ES-I3 (cell line): ENCODE measurements around the gene CTTNBP2.

ENCODE experiments used
- H3K36me3 ChIP-seq: 2 replicates; pipeline ENCODE4 v1.6.1; 2013; ENCODE audit warnings: mild to moderate bottlenecking, low read length, control low read depth, moderate library complexity; ENCODE audit not compliant: insufficient read depth
- H3K4me1 ChIP-seq: 2 replicates; pipeline ENCODE4 v1.6.1; 2013; ENCODE audit warnings: mild to moderate bottlenecking, control low read depth, low read length; ENCODE audit not compliant: insufficient read depth
- H3K9ac ChIP-seq: 2 replicates; pipeline ENCODE4 v1.6.1; 2013; ENCODE audit warnings: low read depth, mild to moderate bottlenecking, low read length, moderate library complexity
- H3K9me3 ChIP-seq: 2 replicates; pipeline ENCODE4 v1.6.1; 2013; ENCODE audit warnings: mild to moderate bottlenecking, low read length, moderate library complexity; ENCODE audit not compliant: control insufficient read depth, insufficient read depth

The CTTNBP2 gene

GRCh38 chr7:117800841-117801240, 72.4 kb downstream of the CTTNBP2 start:
- Histone ChIP-seq H3K9me3 (no peaks in the 10 kb centered on the region), H3K9ac (no peak overlapping the region), H3K36me3 (no peaks in the 10 kb centered on the region), H3K4me1 (no peaks in the 10 kb centered on the region; the same call in 1 of the 2 replicates)

- Histone ChIP-seq H3K9ac (no peak overlapping the region), H3K4me1 (no peaks in the 10 kb centered on the region; the same call in 1 of the 2 replicates), H3K36me3 (no peaks in the 10 kb centered on the region), H3K9me3 (no peaks in the 10 kb centered on the region)
Measured at GRCh38 chr7:117800406-117800805, 72.8 kb downstream of the CTTNBP2 start.

DNA sequence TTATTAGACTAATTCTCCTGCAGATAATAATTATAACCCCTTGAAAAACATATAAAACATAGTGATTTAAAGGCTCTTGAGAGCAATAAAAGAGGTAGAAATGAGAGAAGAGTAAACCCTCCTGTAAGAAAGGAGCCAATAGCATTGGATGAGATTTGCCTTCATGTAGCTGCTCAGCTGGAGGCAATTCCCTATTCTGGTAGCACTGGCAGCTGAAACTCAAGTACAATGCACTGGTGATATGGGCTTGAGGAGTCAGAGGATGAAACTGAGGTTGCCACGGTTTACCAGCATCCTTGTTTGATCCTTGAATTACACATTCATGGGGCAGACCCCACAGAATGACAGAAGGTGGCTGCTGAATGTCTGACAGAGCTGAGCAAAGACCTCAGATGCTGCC, 76.4 kb downstream of the CTTNBP2 start:
- Histone ChIP-seq H3K9ac (no peak overlapping the region), H3K4me1 (no peaks in the 10 kb centered on the region; the same call in 1 of the 2 replicates), H3K9me3 (no peaks in the 10 kb centered on the region), H3K36me3 (no peaks in the 10 kb centered on the region)

DNA sequence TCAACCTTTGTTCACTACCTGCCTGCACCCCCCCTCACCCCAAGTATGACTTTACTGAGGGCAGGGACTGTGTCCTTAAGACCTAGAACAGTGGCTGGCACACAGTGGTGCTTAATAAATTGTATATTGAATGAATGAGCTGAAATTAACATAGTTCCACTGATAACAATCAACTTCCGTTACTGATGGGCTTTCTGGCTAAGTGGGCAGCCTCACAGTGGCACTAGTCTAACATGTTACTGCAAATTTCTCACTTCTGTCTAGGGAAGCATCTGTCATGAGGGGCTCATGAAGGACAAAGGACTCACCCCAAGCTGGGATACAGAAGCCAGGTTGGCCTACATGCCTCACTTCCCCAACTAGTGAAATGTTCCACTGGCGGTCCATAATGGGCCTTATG, 79.3 kb downstream of the CTTNBP2 start:
- Histone ChIP-seq H3K36me3 (no peaks in the 10 kb centered on the region; the same call in 1 of the 2 replicates), H3K9ac (no peak overlapping the region), H3K9me3 (no peaks in the 10 kb centered on the region), H3K4me1 (no peaks in the 10 kb centered on the region; the same call in 1 of the 2 replicates)

- Histone ChIP-seq H3K4me1 (no peaks in the 10 kb centered on the region; the same call in 1 of the 2 replicates), H3K9ac (no peak overlapping the region), H3K9me3 (no peaks in the 10 kb centered on the region), H3K36me3 (no peaks in the 10 kb centered on the region; the same call in 1 of the 2 replicates)
Measured at GRCh38 chr7:117793521-117793920, 79.7 kb downstream of the CTTNBP2 start.

DNA sequence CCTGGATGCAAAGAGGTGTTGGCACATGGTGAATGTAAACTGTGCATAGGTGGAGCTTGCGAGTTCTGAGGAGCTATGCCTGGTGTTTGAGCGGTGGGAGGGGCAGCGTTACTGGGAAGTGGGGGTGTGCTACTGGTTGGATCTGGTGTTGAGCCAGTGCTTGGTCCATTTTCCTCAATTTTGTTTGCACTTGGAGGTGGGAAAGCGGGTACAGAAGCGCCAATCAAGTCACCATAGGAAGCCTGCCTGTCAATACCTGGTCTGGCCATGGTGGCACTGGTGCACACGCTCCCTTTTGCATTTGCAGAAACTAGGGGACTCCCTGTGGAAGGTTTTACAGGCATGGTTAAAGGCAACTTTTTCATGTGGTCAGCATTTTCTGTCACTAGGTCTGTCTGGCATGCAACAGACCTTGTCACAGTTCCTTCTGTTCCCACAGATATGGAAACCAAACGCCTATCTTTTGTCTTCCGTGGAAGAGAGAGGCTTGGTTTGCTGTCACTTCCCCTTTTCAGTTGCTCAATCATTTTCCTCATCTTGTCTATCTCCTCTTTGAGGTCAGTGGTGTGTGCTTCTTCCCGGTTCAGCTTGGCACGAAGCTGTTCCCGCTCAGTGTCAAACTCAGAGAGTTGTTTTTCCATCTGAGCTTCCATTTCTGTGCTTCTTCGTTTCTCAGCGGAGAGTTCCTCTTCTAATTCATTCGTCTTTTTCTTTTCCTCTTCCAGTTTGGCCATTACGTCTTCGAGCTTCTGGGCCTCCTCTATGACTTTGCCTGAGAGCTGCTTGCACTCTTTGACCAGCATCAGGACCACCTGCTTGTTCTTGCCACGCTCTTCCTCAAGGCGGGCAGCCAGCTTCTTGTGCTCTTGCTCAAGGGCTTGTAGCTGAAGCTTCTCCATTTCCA, 81.1 kb downstream of the CTTNBP2 start:
- no peaks in the 10 kb centered on the region; the same call in 1 of the 2 replicates for H3K4me1 ChIP-seq
- no peak overlapping the region for H3K9ac ChIP-seq
- H3K9me3 ChIP-seq: no peaks in the 10 kb centered on the region
- H3K36me3 ChIP-seq: no peaks in the 10 kb centered on the region; the same call in 1 of the 2 replicates

GRCh38 chr7:117790731-117791130, 82.5 kb downstream of the CTTNBP2 start:
- no peaks in the 10 kb centered on the region for H3K9me3 ChIP-seq
- no peaks in the 10 kb centered on the region; the same call in 1 of the 2 replicates for H3K36me3 ChIP-seq
- H3K9ac ChIP-seq: no peak overlapping the region
- H3K4me1 ChIP-seq: no peaks in the 10 kb centered on the region

DNA sequence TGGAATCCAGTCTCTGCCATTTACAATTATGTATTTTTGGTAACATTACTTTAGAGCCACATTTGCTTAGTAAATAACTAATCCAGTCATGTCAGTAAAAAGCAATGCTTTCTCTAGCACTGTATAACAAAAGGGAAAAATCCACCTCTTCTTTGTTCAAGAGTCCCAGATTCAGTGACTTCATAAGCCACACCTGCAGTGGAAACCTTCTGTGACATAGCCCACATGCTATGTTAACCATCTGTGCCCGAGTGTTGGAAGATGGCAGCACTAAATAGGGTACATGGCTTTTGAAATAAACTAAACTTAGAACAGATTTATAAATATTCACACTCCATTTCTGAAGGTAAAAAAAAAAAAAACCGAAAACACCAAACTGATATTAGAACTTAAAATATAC, 83.0 kb downstream of the CTTNBP2 start:
- no peaks in the 10 kb centered on the region; the same call in 1 of the 2 replicates for H3K36me3 ChIP-seq
- no peaks in the 10 kb centered on the region for H3K9me3 ChIP-seq
- H3K9ac ChIP-seq: no peak overlapping the region
- no peaks in the 10 kb centered on the region for H3K4me1 ChIP-seq

GRCh38 chr7:117785431-117785830, 87.8 kb downstream of the CTTNBP2 start:
- Histone ChIP-seq H3K36me3 (no peaks in the 10 kb centered on the region; the same call in 1 of the 2 replicates), H3K9me3 (no peaks in the 10 kb centered on the region), H3K9ac (no peak overlapping the region), H3K4me1 (no peaks in the 10 kb centered on the region)

- Histone ChIP-seq H3K9ac (no peak overlapping the region), H3K4me1 (no peaks in the 10 kb centered on the region), H3K9me3 (no peaks in the 10 kb centered on the region), H3K36me3 (no peaks in the 10 kb centered on the region)
Measured at GRCh38 chr7:117784315-117784714, 88.9 kb downstream of the CTTNBP2 start.

- no peaks in the 10 kb centered on the region for H3K9me3 ChIP-seq
- H3K4me1 ChIP-seq: no peaks in the 10 kb centered on the region
- H3K9ac ChIP-seq: no peak overlapping the region
- H3K36me3 ChIP-seq: no peaks in the 10 kb centered on the region
Measured at GRCh38 chr7:117782761-117783160, 90.5 kb downstream of the CTTNBP2 start.

GRCh38 chr7:117781707-117782106, 91.5 kb downstream of the CTTNBP2 start:
- H3K9ac ChIP-seq: no peak overlapping the region
- no peaks in the 10 kb centered on the region for H3K4me1 ChIP-seq
- H3K9me3 ChIP-seq: no peaks in the 10 kb centered on the region
- H3K36me3 ChIP-seq: no peaks in the 10 kb centered on the region

DNA sequence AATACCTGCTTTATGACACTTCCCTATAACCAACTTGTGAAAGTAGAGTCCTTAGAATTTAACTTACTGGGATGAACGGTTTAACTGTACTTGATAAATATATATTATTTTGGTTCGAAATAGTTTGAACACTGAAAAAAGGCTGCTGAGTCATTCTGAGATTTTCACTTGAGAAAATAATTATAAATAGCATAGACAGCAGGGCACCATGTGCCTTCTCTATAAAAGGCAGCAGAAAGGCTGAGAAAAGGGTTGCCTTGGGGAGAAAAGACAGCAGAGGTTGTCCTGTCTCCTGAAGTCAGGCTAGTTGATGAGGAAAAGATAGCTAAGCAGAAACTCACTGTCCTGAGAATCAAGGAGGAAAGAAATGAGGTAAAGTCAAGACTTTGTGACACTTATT, 92.4 kb downstream of the CTTNBP2 start:
- no peaks in the 10 kb centered on the region for H3K4me1 ChIP-seq
- H3K9ac ChIP-seq: no peak overlapping the region
- no peaks in the 10 kb centered on the region for H3K36me3 ChIP-seq
- H3K9me3 ChIP-seq: no peaks in the 10 kb centered on the region

GRCh38 chr7:117777335-117778142, 95.7 kb downstream of the CTTNBP2 start:
- Histone ChIP-seq H3K9ac (no peak overlapping the region), H3K9me3 (no peaks in the 10 kb centered on the region), H3K4me1 (no peaks in the 10 kb centered on the region), H3K36me3 (no peaks in the 10 kb centered on the region)
